Measurements from ENCODE around the gene RBFOX2.

- TF ChIP-seq CTCF (IDR thresholded peaks at IDR 0.05) (no peak), POLR2A (IDR thresholded peaks at IDR 0.05) (no peak), EP300 (IDR thresholded peaks at IDR 0.05) (no peak), POLR2AphosphoS5 (IDR thresholded peaks at IDR 0.05) (no peak)
These were observed 270.2 kb downstream of the RBFOX2 start for GRCh38 chr22:35758394-35758793.
